Measurements from ENCODE around the gene CLDN9.

DNA sequence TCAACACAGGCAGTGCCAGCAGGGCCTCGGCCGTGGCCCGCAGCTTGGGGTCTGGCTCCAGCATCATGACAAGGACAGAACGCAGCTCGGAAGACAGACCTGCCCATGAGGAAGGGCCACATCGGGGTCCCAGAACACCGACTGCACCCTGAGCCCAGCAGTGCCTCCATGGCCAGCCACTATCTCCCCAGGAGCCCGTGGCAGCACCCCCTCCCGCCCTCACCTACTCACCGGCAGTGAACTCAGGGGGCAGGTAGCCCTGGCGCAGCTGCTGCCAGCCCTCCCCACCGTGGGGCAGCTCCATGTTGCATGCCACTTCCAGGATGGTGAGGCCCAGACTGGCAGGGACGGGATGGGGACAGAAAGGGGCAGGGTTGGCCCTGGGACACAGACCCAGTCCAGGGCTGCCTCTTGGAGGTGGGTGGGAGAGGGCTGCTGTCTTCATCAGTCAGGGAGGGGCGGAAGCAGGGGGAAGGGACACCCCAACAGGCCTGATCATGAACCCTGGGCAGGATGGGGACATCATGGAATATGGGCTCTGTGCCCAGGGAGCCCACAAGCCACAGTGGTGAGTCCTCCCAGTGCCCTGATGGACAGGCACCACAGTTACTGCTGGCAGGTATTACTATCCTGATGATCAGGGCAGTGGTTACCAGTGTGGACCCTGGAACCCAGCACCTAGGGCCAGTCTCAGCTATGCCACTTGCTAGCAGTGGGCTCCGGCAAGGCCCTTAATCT, 38.2 kb upstream of the CLDN9 start:
- TF ChIP-seq, protein P1, sequence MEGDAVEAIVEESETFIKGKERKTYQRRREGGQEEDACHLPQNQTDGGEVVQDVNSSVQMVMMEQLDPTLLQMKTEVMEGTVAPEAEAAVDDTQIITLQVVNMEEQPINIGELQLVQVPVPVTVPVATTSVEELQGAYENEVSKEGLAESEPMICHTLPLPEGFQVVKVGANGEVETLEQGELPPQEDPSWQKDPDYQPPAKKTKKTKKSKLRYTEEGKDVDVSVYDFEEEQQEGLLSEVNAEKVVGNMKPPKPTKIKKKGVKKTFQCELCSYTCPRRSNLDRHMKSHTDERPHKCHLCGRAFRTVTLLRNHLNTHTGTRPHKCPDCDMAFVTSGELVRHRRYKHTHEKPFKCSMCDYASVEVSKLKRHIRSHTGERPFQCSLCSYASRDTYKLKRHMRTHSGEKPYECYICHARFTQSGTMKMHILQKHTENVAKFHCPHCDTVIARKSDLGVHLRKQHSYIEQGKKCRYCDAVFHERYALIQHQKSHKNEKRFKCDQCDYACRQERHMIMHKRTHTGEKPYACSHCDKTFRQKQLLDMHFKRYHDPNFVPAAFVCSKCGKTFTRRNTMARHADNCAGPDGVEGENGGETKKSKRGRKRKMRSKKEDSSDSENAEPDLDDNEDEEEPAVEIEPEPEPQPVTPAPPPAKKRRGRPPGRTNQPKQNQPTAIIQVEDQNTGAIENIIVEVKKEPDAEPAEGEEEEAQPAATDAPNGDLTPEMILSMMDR (IDR thresholded peaks at IDR 0.05 in 4 of 5, conservative IDR thresholded peaks at IDR 0.05 in 1 of 5): no peak
- no peak for TF ChIP-seq POLR2A (IDR thresholded peaks at IDR 0.05)

Data from gastrocnemius medialis (tissue), 4 donors.